Smooth muscle cell (in vitro differentiated cells): ENCODE results near the gene MYO7B. TPM values are rescaled to one million over a fixed set of nuclear protein-coding genes. Genes with fewer than 3 reads are reported as not detected.

Source experiments
- DNase-seq: peaks from one replicate; lab custom pipeline; 2025; ENCODE audit not compliant: unreplicated experiment; lab: John Stamatoyannopoulos, UW
- H2AFZ ChIP-seq: fragments of 200-600 bp; sonication (generic); 2 replicates; pipeline ENCODE4 v1.6.0; 2016; ENCODE audit warnings: antibody characterized with exemption, low read depth, mild to moderate bottlenecking
- H3F3A ChIP-seq: fragments of 200-600 bp; sonication (generic); 2 replicates; pipeline ENCODE4 v1.6.0; 2017; ENCODE audit warnings: antibody characterized with exemption, low read depth
- H3K27ac ChIP-seq: fragments of 200-600 bp; sonication (generic); 2 replicates; pipeline ENCODE4 v1.5.1; 2016; ENCODE audit warnings: low read depth, mild to moderate bottlenecking
- H3K27me3 ChIP-seq: fragments of 200-600 bp; sonication (generic); 2 replicates; pipeline ENCODE4 v1.6.1; 2016; ENCODE audit warnings: low read depth, mild to moderate bottlenecking
- H3K36me3 ChIP-seq: fragments of 200-600 bp; sonication (generic); 2 replicates; pipeline ENCODE4 v1.5.1; 2016; ENCODE audit warnings: low read depth
- H3K4me1 ChIP-seq: fragments of 200-600 bp; sonication (generic); 2 replicates; pipeline ENCODE4 v1.5.1; 2016; ENCODE audit warnings: low read depth
- H3K4me2 ChIP-seq: fragments of 200-600 bp; sonication (generic); 2 replicates; pipeline ENCODE4 v1.6.0; 2016; ENCODE audit warnings: mild to moderate bottlenecking
- H3K4me3 ChIP-seq: fragments of 200-600 bp; sonication (generic); 2 replicates; pipeline ENCODE4 v1.5.1; 2016; ENCODE audit warnings: mild to moderate bottlenecking
- H3K79me2 ChIP-seq: fragments of 200-600 bp; sonication (generic); 2 replicates; pipeline ENCODE4 v1.6.0; 2016; ENCODE audit warnings: low read depth, mild to moderate bottlenecking
- H3K9ac ChIP-seq: fragments of 200-600 bp; sonication (generic); 2 replicates; pipeline ENCODE4 v1.6.0; 2016; ENCODE audit warnings: low read depth
- H3K9me3 ChIP-seq: fragments of 200-600 bp; sonication (generic); replicated peaks from 2 replicates; pipeline ENCODE4 v1.5.1; 2016; ENCODE audit warnings: low read depth
- H4K20me1 ChIP-seq: fragments of 200-600 bp; sonication (generic); 2 replicates; pipeline ENCODE4 v1.6.0; 2016; ENCODE audit warnings: low read depth
- WGBS: methylation state at CpG from one replicate; pipeline ENCODE4 v1.1.7; 2016; ENCODE audit warnings: low lambda C conversion rate; 5-methylcytosine and 5-hydroxymethylcytosine counted together
- polyA plus RNA-seq: library from polyadenylated mRNA; unstranded; fragments of >200 nt; fragmentation: Nextera tagmentation; extraction: Ambion mirVana; gene quantifications from 2 replicates; pipeline ENCODE4 v1.2.1, GENCODE V29; 2016
- total RNA-seq: library from RNA; depleted of rRNA; stranded (reverse); fragments of >200 nt; gene quantifications from 2 replicates; pipeline ENCODE4 v1.2.3, GENCODE V29; 2014
- TF ChIP-seq, protein P1 (sequence below): fragments of 200-600 bp; sonication (generic); IDR thresholded peaks from 2 replicates; pipeline ENCODE4 v1.5.1; 2017; ENCODE audit warnings: borderline replicate concordance, mild to moderate bottlenecking, antibody characterized with exemption; ENCODE audit not compliant: insufficient read depth, poor library complexity, severe bottlenecking

MYO7B gene
- total and polyA plus RNA-seq, 2 experiments from 2014 or later = 0.09 to 0.35 TPM

DNA sequence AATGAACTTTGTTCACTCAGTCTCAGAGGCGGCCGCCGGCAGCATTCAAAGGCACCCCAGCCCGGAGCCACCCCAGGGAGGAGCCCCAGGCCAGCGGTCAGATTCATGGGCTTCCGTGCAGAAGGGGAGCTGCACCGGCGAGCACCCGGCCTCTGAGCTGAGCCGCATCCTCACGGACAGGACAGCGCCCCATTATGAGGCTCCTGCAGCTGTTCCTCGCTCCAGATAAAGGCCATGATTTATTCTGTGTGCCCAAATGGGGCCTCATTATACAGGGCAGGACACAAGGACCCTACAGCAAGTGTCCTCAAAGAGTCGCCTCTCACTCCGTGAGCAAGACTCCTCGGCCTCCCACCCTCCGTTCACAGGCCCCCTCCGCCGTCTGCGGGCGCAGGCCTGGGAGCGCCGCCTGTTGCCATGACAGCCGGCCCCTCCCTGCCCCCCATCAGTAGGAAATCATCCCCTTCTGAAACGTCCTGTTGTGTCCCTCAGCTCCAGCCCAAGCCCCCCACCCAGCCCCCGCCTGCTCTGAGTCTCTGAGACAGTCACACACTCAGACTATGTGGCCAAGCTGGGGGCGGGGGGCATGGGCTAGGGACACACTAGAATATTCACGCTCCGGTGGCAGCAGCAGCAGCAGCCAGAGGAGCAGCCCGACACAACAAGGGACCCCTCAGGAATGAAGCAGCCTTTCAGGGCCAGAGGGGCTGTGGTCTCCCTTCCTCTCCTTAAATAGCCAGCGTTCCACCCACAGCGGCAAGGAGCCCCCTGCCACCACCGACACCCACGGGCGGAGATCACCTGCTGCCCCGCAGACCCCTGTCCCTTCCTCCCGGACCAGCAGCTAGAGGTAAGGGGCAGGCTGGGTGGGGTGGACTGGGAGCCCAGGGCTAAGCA, 110.2 kb downstream of the MYO7B start, which contains the start of gene GPR17:
GPR17 (plus strand) TSS at position 759 of the 897 bp plus-strand sequence. CDS start 4,583 bp downstream, outside the sequence.
- Histone ChIP-seq H3K9ac (no peak within 1 kb of the TSS), H3F3A (no peaks in the 10 kb centered on the region), H3K9me3 (no peaks in the 10 kb centered on the region), H3K27me3 (no peaks in the 10 kb centered on the region), H3K4me2 (no peak within 1 kb of the TSS), H3K4me3 (no peak within 1 kb of the TSS), H3K36me3 (no peaks in the 10 kb centered on the region), H2AFZ (no peak within 1 kb of the TSS), H3K79me2 (no peaks in the 10 kb centered on the region), H3K27ac (no peak within 1 kb of the TSS), H3K4me1 (no peaks in the 10 kb centered on the region), H4K20me1 (no peaks in the 10 kb centered on the region)
- no peak for DNase-seq
- 94% methylated on average over 36 of the region's 37 CpGs for WGBS
- TF ChIP-seq, protein P1, sequence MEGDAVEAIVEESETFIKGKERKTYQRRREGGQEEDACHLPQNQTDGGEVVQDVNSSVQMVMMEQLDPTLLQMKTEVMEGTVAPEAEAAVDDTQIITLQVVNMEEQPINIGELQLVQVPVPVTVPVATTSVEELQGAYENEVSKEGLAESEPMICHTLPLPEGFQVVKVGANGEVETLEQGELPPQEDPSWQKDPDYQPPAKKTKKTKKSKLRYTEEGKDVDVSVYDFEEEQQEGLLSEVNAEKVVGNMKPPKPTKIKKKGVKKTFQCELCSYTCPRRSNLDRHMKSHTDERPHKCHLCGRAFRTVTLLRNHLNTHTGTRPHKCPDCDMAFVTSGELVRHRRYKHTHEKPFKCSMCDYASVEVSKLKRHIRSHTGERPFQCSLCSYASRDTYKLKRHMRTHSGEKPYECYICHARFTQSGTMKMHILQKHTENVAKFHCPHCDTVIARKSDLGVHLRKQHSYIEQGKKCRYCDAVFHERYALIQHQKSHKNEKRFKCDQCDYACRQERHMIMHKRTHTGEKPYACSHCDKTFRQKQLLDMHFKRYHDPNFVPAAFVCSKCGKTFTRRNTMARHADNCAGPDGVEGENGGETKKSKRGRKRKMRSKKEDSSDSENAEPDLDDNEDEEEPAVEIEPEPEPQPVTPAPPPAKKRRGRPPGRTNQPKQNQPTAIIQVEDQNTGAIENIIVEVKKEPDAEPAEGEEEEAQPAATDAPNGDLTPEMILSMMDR = no peak

DNA sequence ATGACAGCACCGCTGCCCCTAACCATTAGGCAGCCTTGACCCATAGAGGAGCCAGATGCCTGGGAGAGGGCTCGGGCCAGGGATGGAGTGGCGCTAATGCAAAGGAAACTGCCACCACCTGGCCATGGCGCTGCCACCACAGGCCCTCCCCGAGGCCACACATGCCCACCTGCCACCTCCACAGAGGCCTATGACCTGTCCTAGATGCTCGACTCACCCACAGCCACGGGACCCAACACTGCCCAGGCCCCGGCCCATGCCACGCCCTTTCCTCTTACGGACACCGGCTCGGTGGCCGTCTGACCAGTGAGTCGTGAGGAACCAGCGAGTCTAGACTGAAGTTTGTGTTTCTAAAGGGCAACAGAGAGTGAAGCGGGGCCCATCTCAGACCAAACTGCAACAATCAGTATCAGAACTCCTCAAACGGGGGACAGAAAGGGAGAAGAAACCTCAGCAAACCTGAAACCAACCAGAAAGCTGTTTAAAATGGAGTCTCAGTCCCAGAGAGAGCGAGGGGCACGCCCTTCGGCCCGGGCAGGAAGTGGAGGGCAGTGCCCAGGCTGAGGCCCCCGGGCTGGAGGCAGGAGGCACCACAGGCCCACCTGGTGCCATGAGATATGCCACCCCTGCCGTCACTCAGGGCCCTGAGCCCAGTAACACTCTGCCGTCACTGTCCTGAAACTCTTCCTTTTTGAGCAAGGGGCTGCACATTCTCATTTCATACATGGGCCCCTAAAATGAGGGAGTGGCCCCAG, 111.2 kb downstream of the MYO7B start:
- TF ChIP-seq, protein P1 = no peak
- no peaks in the 10 kb centered on the region for H3K27me3 ChIP-seq
- H3K9ac ChIP-seq = no peak overlapping the region
- WGBS = 90% methylated on average over 23 of the region's 24 CpGs
- no peak overlapping the region for H2AFZ ChIP-seq
- H3K9me3 ChIP-seq = no peaks in the 10 kb centered on the region
- H3K4me1 ChIP-seq = no peaks in the 10 kb centered on the region
- H3K27ac ChIP-seq = no peak overlapping the region
- no peaks in the 10 kb centered on the region for H3F3A ChIP-seq
- no peak overlapping the region for H3K4me3 ChIP-seq
- H3K4me2 ChIP-seq = no peak overlapping the region
- DNase-seq = no peak
- H4K20me1 ChIP-seq = no peaks in the 10 kb centered on the region
- H3K36me3 ChIP-seq = no peaks in the 10 kb centered on the region
- H3K79me2 ChIP-seq = no peaks in the 10 kb centered on the region

DNA sequence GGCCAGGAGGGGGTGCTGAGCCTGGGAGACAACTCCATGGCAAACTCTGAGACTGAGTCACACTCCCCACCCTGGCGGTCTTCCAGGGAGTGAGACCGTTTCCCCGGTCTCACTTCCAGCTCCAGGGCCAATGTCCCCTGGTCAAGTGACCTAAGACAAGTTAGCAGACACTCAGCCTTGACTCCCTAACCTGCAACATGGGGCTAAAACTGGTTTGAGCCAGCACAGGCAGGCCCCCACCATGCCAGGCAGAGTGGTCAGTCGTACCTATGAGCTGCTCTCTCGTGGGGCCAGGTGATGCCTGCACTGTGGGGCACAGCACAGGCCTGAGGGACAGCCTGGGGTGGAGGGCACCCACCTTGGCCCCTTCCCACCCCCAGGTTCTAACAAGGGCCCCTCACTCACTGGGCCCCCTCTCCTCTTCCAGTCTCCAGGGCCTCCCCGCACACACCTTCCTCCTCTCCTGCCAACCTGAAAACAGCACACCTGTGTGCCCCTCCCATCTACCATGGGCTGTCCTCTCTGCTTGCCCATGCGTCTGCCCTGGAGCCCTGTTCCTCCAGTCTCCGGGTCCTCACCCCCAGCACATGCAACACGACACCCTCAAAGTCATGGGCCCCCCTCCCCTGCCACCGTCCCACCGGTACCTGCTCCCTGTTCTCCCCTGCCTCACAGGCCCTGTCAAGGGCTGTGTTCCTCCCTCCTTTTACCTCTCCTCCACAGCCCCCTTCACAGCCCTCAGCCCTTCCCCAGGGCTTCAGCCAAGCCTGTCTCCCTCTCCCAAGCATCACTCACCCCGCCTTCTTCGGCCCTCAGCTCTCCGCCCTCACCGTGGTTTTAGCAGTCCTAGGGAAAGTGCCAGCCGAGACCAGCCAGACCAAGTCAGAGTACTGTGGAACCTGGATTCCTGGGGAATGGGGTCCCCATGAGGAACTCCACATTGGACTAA, 112.0 kb downstream of the MYO7B start:
- Histone ChIP-seq H3K4me3 (no peak overlapping the region), H3K4me2 (no peak overlapping the region)
- no peak for DNase-seq

More for the DNA sequence above, 112.0 kb downstream of the MYO7B start:
- no peak overlapping the region for H3K27ac ChIP-seq
- H3K4me1 ChIP-seq = no peaks in the 10 kb centered on the region
- no peaks in the 10 kb centered on the region for H4K20me1 ChIP-seq
- no peaks in the 10 kb centered on the region for H3K36me3 ChIP-seq
- no peaks in the 10 kb centered on the region for H3F3A ChIP-seq
- no peaks in the 10 kb centered on the region for H3K27me3 ChIP-seq
- no peaks in the 10 kb centered on the region for H3K79me2 ChIP-seq
- no peaks in the 10 kb centered on the region for H3K9me3 ChIP-seq
- 79% methylated on average over 16 of the region's 16 CpGs for WGBS
- TF ChIP-seq, protein P1 = no peak
- H2AFZ ChIP-seq = no peak overlapping the region
- no peak overlapping the region for H3K9ac ChIP-seq
